ENCODE results near the gene DYRK1A. TPM values are rescaled to one million over a fixed set of nuclear protein-coding genes. Genes with fewer than 3 reads are reported as not detected.

DYRK1A gene
- total and polyA plus RNA-seq, 7 donors, result 21.5 to 105 (median 79.9) TPM

GRCh38 chr21:37551331-37551992 is 184.9 kb downstream of the DYRK1A start:
- intact Hi-C loops (cut with DNase I), result loop anchor here in 1 of 2 donors (5.0 to 10.0 kb wide), 2 partner anchors 39 to 187 kb away; partner anchors contain the start of gene DYRK1A
- Histone ChIP-seq H3K27me3 (ENCODE audit: insufficient read depth in 3 of 3, low read length in 2 of 3) (no peaks in the 10 kb centered on the region), H3K36me3 (ENCODE audit: insufficient read depth in 1 of 2, low read depth in 1 of 2) (no peaks in the 10 kb centered on the region), H3K4me1 (peaks cover 57% of the 10 kb centered on the region), H3K27ac (peak overlapping the region; percentile 89), H3K4me3 (peak overlapping the region; percentile 20), H3K9me3 (no peaks in the 10 kb centered on the region)
- WGBS, 3 donors, result 43 to 53% (median 47%) methylated on average over 21 of the region's 21 CpGs
- DNase-seq, result no peak
- TF ChIP-seq CTCF (IDR thresholded peaks at IDR 0.05), result no peak
- ATAC-seq, result peak in 2 of 4 donors; percentile 0

GRCh38 chr21:37551993-37552355 is 185.4 kb downstream of the DYRK1A start:
- H3K27me3 ChIP-seq (ENCODE audit: insufficient read depth in 3 of 3, low read length in 2 of 3), result no peaks in the 10 kb centered on the region
- intact Hi-C loops (cut with DNase I), result loop anchor here in 1 of 2 donors (5.0 to 10.0 kb wide), 2 partner anchors 40 to 187 kb away; partner anchors contain the start of gene DYRK1A
- no peak for TF ChIP-seq CTCF (IDR thresholded peaks at IDR 0.05)
- H3K27ac ChIP-seq, result peak overlapping the region; percentile 89
- peaks cover 58% of the 10 kb centered on the region for H3K4me1 ChIP-seq
- peak overlapping the region; percentile 20 for H3K4me3 ChIP-seq
- DNase-seq (peak; percentile 71 to 92), ATAC-seq (peak; percentile 79 to 87 (median 82))
- H3K36me3 ChIP-seq (ENCODE audit: insufficient read depth in 1 of 2, low read depth in 1 of 2), result no peaks in the 10 kb centered on the region
- 30 to 49% (median 33%) methylated on average over 5 of the region's 5 CpGs for WGBS, 3 donors
- H3K9me3 ChIP-seq, result no peaks in the 10 kb centered on the region

DNA sequence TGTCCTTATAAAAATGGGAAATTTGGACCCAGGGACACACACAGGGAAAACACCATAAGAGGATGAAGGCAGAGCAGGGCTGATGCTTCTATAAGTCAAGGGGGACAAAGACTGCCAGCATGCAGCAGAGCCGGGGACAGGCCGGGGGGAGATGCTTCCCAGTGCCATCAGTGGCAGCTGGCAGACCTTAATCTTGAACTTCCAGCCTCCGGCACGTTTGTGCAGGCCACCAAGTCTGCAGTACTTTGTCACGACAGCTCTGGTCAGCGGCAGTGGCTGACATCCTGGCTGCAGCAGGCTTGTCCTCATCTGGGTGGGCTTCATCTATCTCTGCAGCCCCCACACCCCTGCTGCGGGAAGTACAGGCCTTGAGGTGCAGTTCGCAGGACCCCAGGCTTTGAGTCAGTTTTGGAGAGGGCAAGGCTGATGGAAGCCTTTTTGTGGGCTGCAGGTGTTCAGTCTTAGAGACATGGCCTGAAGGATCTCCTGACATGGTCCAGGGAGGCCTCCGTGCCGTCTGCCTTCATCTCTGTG is 186.0 kb downstream of the DYRK1A start:
- H3K36me3 ChIP-seq (ENCODE audit: insufficient read depth in 1 of 2, low read depth in 1 of 2), result no peaks in the 10 kb centered on the region
- peak overlapping the region; percentile 89 for H3K27ac ChIP-seq
- no peaks in the 10 kb centered on the region for H3K9me3 ChIP-seq
- intact Hi-C loops (cut with DNase I), result loop anchor here in 1 of 2 donors (5.0 to 10.0 kb wide), 2 partner anchors 40 to 188 kb away; partner anchors contain the start of gene DYRK1A
- ATAC-seq, result no peak
- TF ChIP-seq CTCF (IDR thresholded peaks at IDR 0.05), result no peak
- peaks cover 52% of the 10 kb centered on the region for H3K4me1 ChIP-seq
- H3K4me3 ChIP-seq, result no peak overlapping the region
- H3K27me3 ChIP-seq (ENCODE audit: insufficient read depth in 3 of 3, low read length in 2 of 3), result no peaks in the 10 kb centered on the region
- no peak for DNase-seq
- WGBS, 3 donors, result 63 to 90% (median 69%) methylated on average over 10 of the region's 10 CpGs

GRCh38 chr21:37553078-37553481 is 186.5 kb downstream of the DYRK1A start:
- WGBS, 3 donors, result 25 to 50% (median 26%) methylated on average over 10 of the region's 10 CpGs
- DNase-seq (peak; percentile 24 to 78), ATAC-seq (peak; percentile 31 to 68 (median 52))
- no peaks in the 10 kb centered on the region for H3K9me3 ChIP-seq
- no peak for TF ChIP-seq CTCF (IDR thresholded peaks at IDR 0.05)
- H3K4me1 ChIP-seq, result peaks cover 49% of the 10 kb centered on the region
- peak overlapping the region; percentile 89 for H3K27ac ChIP-seq
- intact Hi-C loops (cut with DNase I), result loop anchor here in 1 of 2 donors (5.0 to 10.0 kb wide), 2 partner anchors 41 to 188 kb away; partner anchors contain the start of gene DYRK1A
- no peaks in the 10 kb centered on the region for H3K27me3 ChIP-seq (ENCODE audit: insufficient read depth in 3 of 3, low read length in 2 of 3)
- H3K4me3 ChIP-seq, result no peak overlapping the region
- H3K36me3 ChIP-seq (ENCODE audit: insufficient read depth in 1 of 2, low read depth in 1 of 2), result no peaks in the 10 kb centered on the region

Data from psoas muscle (tissue), 8 donors.